CD4-positive, alpha-beta T cell treated with Interleukin-15 for 4 hours (primary cell): Measurements from ENCODE around the gene SCAP.
A peak's percentile ranks its signal among the peaks of the same experiment; 100 is the strongest.

Experiments
- DNase-seq: peaks from one replicate; pipeline ENCODE4 v3.0.0-alpha.2; 2020; ENCODE audit warnings: low spot score

Gene SCAP

GRCh38 chr3:47431225-47431624 is 44.5 kb downstream of the SCAP start:
- DNase-seq: no peak

DNA sequence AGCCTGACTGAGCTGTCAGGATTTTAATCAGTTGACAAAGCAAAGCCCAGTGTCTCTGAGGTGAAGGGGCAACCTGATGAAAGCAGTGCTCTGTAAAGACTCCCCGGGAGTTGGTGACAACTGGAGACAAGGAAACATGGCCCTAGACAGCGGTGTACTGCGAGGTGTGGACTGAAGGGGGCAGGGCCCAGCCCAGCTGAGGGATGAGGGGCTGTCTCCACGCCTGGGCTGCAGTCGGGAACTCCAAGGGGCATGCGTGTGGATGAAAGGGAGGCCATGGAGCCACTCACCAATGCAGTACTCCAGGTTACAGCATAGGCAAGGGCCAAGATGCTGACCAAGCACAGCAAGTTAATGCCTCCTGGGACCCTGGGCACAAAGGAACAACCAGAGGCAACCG is 45.1 kb downstream of the SCAP start:
- no peak for DNase-seq

- no peak for DNase-seq
These were observed 46.1 kb downstream of the SCAP start for GRCh38 chr3:47429476-47430270.

GRCh38 chr3:47428662-47429061 is 47.1 kb downstream of the SCAP start:
- no peak for DNase-seq

GRCh38 chr3:47427866-47428265 is 47.9 kb downstream of the SCAP start:
- DNase-seq: no peak

GRCh38 chr3:47425959-47426358 is 49.8 kb downstream of the SCAP start:
- DNase-seq: no peak

DNA sequence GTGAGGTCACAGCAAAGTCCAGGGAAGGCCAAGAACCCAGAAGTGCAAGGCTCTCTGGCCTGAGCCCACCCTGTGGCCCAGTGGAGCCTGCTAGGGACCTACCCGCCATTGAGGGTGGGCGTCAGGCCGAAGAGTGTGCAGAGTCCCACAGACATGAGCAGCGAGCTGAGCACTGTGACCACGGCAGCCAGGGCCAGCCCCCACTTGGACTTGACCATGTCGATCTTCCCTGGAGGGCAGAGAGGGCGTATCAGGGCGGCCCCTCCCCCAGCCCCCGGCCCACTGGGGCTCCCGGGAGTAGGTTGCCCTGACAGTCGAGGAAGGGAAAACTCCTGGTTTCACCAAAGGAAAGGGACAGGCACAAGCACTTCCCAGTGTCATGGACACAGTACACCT is 50.4 kb downstream of the SCAP start:
- DNase-seq: no peak

DNA sequence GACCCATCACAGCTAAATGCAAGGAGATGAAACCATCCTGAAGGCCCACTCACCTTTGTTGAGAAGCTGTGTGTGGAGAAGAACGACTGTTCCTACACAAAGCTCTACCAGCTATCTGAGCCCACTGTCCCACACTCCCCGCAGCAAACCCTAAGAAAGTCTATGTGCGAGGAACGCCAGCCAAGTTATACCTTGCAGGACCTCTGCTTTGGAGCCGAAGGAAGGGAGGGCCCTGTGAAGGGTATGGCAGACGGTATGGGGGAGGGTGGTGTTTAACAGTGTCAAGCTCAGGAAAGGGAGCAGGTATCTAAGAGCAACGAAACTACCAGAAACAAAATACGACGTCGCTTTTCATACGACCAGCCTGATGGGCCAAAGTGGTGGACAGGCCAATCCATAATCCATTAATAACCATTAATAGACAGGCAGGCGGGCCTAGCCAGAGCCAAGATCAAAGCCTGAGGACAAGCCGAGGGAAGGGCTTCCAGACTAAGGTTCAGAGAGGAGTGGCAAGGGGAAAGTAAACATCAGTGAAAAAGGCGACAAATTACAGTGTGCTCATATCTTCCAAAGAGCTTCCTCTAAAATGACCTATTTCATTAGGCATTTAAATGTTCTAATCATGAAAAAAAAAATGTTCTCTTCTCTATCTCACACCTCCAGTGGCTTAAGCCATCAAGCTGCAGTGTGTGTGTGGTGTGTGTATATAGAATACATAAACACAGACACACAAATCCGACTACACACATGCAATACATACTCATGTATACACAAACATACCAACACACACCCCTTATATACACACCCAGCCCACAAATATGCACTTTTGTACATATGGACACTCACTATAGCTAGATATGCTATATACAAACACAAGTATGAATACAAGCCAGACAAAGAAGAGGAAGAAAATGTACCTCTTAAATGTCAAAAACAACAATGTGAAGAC is 51.0 kb downstream of the SCAP start:
- no peak for DNase-seq

DNA sequence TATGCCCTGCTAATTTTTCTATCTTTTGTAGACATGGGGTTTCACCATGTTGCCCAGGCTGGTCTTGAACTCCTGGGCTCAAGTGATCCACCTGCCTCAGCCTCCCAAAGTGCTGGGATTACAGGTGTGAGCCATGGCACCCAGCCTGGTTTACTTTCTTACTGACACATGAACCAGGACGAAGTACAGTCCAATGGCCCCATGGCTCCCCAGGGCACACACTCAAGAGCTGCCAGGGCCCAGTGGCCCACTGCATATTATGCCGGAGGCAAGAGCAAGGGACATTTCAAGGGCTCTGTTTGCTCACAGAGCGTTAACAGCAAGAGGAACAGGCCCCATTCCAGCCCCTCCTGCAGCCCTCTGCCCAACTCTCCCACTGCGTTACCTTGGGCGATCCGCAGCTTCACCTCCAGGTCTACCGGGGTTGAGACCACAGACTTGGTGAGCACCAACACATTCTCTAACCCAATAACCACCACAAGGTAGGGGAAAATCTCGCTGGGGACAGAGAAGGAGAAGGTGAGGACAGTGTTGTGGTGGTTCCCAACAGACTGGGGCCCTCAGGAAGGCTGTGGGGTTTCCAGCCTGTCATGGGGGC is 52.1 kb downstream of the SCAP start:
- DNase-seq: no peak

GRCh38 chr3:47422743-47423142 is 53.0 kb downstream of the SCAP start:
- no peak for DNase-seq

GRCh38 chr3:47421741-47422649 is 53.7 kb downstream of the SCAP start:
- no peak for DNase-seq

GRCh38 chr3:47420511-47421484 is 54.9 kb downstream of the SCAP start:
- peak; percentile 91 for DNase-seq

DNA sequence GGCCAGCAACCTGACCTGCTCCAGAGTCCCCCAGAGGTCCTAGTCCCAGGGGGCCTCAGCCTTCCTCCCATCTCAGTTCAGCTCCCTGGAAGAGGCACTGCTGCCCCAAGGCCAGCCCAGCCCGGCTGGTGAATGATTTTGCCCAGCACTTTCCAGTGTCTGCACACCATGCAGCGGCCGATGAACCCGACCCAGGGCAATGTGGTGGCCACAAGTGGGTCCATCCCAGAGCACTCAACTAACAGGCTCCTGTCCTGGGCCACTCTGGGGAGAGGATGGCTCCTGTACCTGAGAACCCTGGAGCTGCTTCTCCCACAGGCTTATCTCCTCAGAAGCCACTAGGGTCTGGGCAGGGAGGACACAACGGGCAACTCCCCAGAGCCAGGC is 55.7 kb downstream of the SCAP start:
- no peak for DNase-seq

GRCh38 chr3:47419083-47420043 is 56.4 kb downstream of the SCAP start:
- DNase-seq: no peak

- no peak for DNase-seq
These were observed 57.3 kb downstream of the SCAP start for GRCh38 chr3:47418167-47419082.

GRCh38 chr3:47416041-47416440 is 59.7 kb downstream of the SCAP start:
- no peak for DNase-seq

DNA sequence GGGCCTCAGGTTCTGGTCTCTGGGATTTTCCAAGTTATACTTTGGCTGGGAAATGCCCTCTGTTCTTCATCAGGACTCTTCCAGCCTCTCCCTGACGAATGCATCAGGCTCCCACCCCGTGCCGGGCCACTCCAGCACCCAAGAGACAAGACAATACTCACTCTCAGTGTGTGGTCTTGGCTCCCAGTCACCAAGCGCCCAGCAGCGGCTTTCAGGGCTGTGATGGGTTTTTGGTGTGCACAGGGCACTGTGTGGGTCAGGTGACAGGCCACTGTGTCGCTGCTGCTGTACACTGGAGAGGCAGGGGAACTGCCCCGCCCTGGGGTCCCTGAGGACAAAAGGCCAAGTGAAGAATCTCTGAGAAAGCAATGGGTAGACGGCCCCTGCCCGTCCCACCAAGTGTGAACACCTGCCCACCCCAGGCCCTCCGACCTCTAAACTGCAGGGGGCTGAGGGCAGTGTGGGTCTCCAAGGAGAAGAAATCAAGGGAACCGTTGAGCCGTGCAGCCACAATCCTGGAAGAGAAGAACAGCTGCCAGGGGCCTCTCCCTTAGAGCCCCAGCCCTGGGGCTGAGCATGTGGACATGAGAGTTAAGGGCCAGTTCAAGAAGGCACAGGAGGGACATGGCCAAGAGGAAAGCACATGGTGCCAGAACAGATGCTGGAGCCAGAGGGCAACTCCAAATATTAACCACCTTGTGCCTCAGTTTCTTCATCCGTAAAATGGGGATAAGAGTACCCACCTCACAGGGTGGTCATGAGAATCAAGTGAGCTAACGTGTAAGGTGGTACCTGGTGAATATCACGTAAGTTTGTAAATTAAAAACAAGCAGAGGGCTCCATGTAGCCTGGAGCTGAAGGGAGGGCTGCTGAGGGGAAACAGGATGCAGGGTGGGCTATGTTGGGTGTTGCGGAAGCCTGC is 60.8 kb downstream of the SCAP start:
- DNase-seq: no peak
